Progenitor cell of endocrine pancreas (in vitro differentiated cells): Measurements from ENCODE around the gene AK5. TPM values are rescaled to one million over a fixed set of nuclear protein-coding genes. Genes with fewer than 3 reads are reported as not detected.
"Not testable (repeated sequence)": the region's sequence is repeated elsewhere in the genome, so short reads cannot be mapped to it uniquely, and the experiment has no call there.

Source experiments
- DNase-seq: peaks from one replicate; pipeline ENCODE4 v3.0.0; 2021; ENCODE audit warnings: low spot score; ENCODE audit not compliant: unreplicated experiment
- H3K27ac Mint-ChIP-seq: 2 replicates; pipeline ENCODE4 v1.8.0; 2021; ENCODE audit warnings: mild to moderate bottlenecking, moderate library complexity, mixed read lengths
- H3K27me3 Mint-ChIP-seq: 2 replicates; pipeline ENCODE4 v1.8.0; 2021; ENCODE audit warnings: mixed read lengths
- H3K36me3 Mint-ChIP-seq: 2 replicates; pipeline ENCODE4 v1.8.0; 2022; ENCODE audit warnings: mixed read lengths; ENCODE audit not compliant: insufficient read depth
- H3K4me1 Mint-ChIP-seq: 2 replicates; pipeline ENCODE4 v1.8.0; 2021; ENCODE audit warnings: low read depth, mixed read lengths
- H3K4me3 Mint-ChIP-seq: 2 replicates; pipeline ENCODE4 v1.8.0; 2021; ENCODE audit warnings: low read depth, mild to moderate bottlenecking, moderate library complexity, mixed read lengths
- H3K9me3 Mint-ChIP-seq: 2 replicates; pipeline ENCODE4 v1.8.0; 2021; ENCODE audit warnings: low read depth, mixed read lengths
- CTCF ChIP-seq: fragments of 200-600 bp; sonication (generic); IDR thresholded peaks from one replicate; pipeline ENCODE4 v1.5.0; 2021; ENCODE audit warnings: antibody characterized with exemption, mild to moderate bottlenecking; ENCODE audit not compliant: unreplicated experiment
- total RNA-seq: library from RNA; stranded (reverse); gene quantifications from 2 replicates; pipeline ENCODE4 v1.2.1, GENCODE V29; 2021

The AK5 gene
- total RNA-seq, 1 donor from 2014 or later: 4.0 TPM

GRCh38 chr1:77511440-77511840, 229.6 kb downstream of the AK5 start:
- DNase-seq: no peak
- TF ChIP-seq CTCF: no peak
- Mint-ChIP-seq H3K4me1 (peaks cover 13% of the 10 kb centered on the region), H3K27me3 (no peaks in the 10 kb centered on the region), H3K27ac (no peak overlapping the region), H3K9me3 (peaks cover 5% of the 10 kb centered on the region), H3K4me3 (no peak overlapping the region), H3K36me3 (no peaks in the 10 kb centered on the region)

GRCh38 chr1:77512650-77513049, 230.8 kb downstream of the AK5 start:
- peaks cover 13% of the 10 kb centered on the region for H3K4me1 Mint-ChIP-seq
- not testable (repeated sequence) for H3K4me3 Mint-ChIP-seq, H3K27ac Mint-ChIP-seq, H3K27me3 Mint-ChIP-seq, H3K36me3 Mint-ChIP-seq, DNase-seq, H3K9me3 Mint-ChIP-seq

- Mint-ChIP-seq H3K27me3 (no peaks in the 10 kb centered on the region), H3K4me3 (no peak overlapping the region), H3K36me3 (no peaks in the 10 kb centered on the region), H3K4me1 (peaks cover 13% of the 10 kb centered on the region), H3K9me3 (peaks cover 5% of the 10 kb centered on the region), H3K27ac (peak overlapping the region; percentile 90)
- no peak for TF ChIP-seq CTCF
- no peak for DNase-seq
Observed at GRCh38 chr1:77513839-77514763, 232.3 kb downstream of the AK5 start.

GRCh38 chr1:77514921-77515776, 233.3 kb downstream of the AK5 start:
- H3K4me1 Mint-ChIP-seq: peaks cover 13% of the 10 kb centered on the region
- no peak overlapping the region for H3K4me3 Mint-ChIP-seq
- H3K27ac Mint-ChIP-seq: peak overlapping the region; percentile 90
- H3K36me3 Mint-ChIP-seq: no peaks in the 10 kb centered on the region
- no peak for DNase-seq
- peaks cover 5% of the 10 kb centered on the region for H3K9me3 Mint-ChIP-seq
- TF ChIP-seq CTCF: peak; percentile 34
- no peaks in the 10 kb centered on the region for H3K27me3 Mint-ChIP-seq

GRCh38 chr1:77516106-77516505, 234.3 kb downstream of the AK5 start:
- TF ChIP-seq CTCF: no peak
- H3K36me3 Mint-ChIP-seq: no peaks in the 10 kb centered on the region
- no peak overlapping the region for H3K27ac Mint-ChIP-seq
- peaks cover 13% of the 10 kb centered on the region for H3K4me1 Mint-ChIP-seq
- H3K4me3 Mint-ChIP-seq: no peak overlapping the region
- H3K27me3 Mint-ChIP-seq: no peaks in the 10 kb centered on the region
- no peak for DNase-seq
- peaks cover 5% of the 10 kb centered on the region for H3K9me3 Mint-ChIP-seq
